ENCODE data around the gene PTTG1IP.
"Not testable (repeated sequence)": the region's sequence is repeated elsewhere in the genome, so short reads cannot be mapped to it uniquely, and the experiment has no call there.

Gene PTTG1IP

GRCh38 chr21:44873356-44874239, at the start of gene PTTG1IP:
Gene PTTG1IP (minus strand): TSS chr21:44873690. CDS start chr21:44873616, 74 bp downstream.
- DNase-seq: peak; percentile 99

DNA sequence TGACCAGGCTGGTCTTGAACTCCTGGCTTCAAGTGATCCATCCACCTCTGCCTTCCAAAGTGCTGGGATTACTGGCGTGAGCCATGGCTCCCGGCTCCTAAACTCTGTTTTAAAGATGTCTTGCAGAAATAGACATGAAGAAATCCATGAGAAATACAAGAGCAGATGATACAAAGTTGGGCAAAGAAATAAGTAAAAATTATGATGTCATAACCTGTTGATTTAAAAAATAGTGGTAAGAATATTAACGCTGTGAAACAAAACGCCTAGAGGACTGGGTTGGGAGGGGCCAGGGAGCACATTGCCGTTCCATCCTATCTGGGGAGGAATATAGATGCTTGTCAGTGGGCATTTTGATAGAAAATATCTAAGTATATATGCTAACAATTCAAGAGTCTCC, 48.4 kb upstream of the PTTG1IP start:
- DNase-seq: no peak

DNA sequence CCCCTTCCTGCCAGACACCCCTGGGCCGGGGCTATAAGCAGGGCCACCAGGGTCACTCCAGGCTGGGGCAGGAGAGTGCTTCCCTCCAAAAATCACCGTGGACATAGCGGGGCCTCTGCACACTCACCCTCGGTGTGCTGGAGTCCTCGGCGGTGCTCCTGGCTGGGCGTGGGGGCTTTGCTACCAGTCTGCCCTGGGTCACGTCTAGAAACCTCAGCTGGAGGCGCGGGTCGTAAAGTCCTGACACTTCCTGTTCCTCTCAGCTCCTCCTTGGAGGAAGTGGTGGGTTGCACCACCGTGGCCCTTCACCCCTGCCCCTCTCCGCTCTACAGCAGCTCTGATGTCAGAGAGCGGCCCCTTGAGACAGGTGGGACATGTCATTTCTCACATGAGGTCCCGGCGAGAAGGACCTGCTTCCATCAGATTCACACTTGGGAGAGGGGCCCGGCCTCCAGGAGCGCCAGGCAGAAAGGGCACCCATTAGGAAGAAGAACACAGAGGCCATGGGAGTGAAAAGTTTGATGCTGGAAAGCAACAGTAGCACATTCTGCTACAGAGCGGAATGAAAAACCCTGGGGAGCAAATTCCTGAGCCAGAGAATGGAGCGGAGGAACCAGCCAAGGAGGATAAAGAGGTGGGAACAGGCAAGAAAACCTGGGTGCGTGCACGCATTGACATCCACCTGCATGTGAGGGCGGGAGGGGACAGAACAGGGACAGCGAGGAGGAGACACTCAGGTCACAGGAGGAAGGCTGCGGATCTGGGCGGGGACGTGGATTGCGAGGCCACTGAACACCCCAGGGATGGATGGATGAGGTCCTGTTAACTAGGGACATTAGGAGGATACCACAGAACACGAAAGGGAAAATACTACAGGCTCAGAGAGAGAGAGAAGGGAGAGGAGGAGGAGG, 47.5 kb upstream of the PTTG1IP start, which contains the start of gene ITGB2:
Gene ITGB2 (minus strand): TSS at position 206 of the 911 bp plus-strand sequence. CDS start 10,117 bp downstream, outside the sequence.
- DNase-seq: peak; percentile 77

DNA sequence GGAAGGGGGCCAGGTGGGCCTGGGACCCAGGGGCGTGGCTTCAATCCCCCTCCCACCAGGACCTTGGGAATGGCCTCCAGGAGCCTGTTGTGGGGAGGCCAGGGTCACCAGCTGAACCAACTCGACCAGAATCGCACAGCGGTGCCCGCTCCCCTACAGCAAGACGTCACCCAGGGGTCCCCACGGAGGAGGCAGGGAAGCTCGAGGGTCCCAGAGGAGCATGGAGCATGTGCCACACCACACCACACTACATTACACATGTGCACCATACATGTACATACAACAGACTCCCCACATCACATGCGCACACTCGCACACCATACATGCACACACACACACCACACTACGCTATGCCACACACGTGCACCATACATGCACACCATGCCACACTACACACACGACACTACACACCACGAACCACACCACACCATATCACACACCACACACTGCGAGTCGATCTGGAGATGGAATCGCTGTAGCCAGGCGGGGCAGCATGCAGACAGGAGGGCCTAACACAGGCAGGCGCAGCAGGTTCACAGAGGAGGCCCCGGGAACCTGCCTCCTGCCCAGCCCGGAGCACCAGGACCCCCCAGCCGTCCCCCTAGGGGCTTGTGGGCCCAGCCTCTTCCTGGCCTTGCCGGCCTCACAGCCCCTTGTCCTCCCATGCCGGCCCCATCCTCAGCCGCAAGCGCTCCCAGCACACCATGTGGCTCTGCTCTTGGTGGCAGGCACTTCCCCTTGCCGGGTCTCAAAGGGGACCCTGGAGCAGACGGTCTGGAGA, 46.6 kb upstream of the PTTG1IP start:
- no peak for DNase-seq

GRCh38 chr21:44919111-44919912, 45.8 kb upstream of the PTTG1IP start:
- no peak for DNase-seq

DNA sequence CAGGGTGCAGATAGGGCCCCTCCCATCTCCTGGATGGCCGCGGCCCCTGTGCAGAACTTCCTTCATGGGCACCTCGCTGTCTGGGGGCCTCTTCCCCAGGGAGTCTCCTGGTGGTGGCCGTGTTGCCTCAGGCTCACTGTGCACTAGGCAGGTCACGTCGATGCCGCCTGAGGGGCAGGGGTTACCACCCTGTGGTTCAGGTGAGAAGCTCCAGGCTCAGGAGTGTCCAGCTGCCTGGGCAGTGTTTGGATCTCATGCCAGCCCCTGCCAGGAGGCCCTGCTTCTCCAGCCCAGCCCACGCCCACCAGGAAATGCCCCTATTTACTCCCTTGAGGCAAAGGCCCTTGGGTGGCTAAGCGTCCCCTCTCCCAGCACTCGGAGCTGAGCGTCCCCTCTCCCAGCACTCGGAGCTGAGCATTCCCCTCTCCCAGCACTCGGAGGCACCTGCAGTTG, 45.1 kb upstream of the PTTG1IP start:
- no peak for DNase-seq

DNA sequence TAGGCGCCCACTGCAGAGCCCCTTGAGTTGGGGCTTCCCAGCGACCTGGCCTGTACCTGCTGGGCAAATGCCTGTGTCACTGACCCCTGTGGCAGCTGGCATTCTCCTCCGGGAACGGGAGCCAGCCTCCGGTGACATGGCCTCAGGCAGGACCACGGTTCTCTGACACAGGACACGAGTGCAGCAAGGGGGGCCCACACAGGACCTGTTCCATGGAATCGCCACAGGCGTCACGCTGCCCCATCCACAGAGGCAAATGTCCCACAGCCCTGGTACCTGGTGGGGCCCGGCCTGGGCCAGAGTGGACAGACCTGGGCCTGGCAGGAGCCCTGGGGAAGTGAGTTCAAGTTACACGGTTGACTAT, 44.6 kb upstream of the PTTG1IP start:
- no peak for DNase-seq

- no peak for DNase-seq
Observed at GRCh38 chr21:44917446-44918106, 44.1 kb upstream of the PTTG1IP start.

DNA sequence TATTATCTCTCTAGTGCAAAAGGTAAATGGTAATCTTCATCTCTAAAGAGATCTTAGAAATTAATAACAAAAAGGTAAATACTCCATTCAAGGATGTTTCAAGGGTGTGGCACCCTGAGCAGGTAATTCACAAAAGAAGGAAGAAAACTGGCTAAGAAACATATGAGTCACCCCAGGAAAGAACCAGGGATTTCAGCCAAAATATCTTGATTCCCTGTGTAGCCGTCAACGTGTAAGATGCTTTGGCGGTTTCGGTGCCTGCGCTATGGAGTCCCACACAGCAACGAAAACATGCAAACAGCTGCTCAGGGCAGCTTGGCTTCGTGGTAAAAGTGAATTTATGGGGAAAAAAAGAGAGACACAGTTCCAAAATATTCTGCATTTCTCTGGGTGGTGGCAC, 43.5 kb upstream of the PTTG1IP start:
- no peak for DNase-seq

GRCh38 chr21:44914176-44914874, 40.8 kb upstream of the PTTG1IP start:
- peak; percentile 52 for DNase-seq

DNA sequence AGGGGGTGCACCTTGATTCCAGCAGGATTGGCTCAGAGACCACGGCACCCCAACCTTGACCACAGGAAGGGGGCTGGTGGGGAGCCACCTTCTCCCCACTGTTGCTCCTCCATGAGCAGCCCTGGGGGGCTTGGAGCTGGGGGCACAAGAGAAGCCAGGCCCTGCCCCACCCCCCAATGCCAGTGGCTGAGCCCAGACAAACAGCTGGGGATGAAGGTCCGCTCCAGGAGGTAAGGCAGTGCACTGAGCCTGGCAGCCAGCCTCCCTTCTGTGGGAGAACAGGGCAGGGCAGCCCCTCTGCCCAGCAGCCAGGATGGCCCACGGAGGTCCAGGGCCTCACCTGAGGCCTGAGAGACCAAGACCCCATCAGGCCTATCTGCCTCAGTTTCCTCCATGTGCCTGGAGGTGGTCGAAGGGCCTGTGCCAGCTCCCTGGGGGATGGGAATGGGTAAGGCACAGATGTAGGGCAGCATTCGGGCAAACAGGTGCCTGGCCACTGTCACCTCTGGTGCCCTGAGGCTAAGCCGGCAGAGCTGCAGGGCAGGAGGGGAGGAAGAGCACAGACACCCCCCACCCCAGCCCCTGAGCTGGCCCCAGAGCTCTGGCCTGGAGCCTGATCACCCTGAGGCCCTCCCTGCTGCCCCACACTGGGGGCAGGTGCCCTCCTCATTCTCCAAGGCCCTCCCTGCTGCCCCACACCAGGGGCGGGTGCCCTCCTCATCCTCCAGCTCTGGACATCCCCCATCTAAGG, 40.1 kb upstream of the PTTG1IP start:
- DNase-seq: no peak

DNA sequence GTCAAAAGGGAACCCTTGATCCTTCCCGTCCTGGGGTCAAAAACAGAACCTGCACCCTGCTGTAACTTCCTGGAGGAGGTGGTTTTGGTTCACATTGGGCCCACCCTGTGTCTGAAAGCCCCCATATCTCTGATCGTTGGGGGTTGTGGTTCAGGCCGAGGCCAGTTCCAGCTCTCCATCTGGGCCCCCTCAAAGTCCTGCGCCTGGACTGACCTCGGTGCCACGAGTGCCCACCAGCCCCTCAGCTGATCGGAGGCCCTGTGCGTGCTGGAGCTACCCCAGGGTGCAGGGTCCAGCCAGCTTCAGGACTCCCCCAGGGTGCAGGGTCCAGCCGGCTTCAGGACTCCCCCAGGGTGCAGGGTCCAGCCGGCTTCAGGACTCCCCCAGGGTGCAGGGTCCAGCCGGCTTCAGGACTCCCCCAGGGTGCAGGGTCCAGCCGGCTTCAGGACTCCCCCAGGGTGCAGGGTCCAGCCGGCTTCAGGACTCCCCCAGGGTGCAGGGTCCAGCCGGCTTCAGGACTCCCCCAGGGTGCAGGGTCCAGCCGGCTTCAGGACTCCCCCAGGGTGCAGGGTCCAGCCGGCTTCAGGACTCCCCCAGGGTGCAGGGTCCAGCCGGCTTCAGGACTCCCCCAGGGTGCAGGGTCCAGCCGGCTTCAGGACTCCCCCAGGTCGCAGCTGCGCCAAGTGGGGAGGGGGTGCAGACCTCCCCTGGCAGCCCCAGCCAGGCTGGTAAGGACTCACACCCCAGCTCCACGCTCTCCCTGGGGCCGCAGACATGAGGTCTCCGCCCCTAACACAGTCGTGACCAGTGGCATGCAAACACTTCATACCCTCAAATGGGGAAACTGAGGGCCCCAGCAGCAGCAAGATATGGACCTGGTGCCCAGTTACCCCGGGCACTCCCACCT, 39.3 kb upstream of the PTTG1IP start:
- not testable (repeated sequence) for DNase-seq

DNA sequence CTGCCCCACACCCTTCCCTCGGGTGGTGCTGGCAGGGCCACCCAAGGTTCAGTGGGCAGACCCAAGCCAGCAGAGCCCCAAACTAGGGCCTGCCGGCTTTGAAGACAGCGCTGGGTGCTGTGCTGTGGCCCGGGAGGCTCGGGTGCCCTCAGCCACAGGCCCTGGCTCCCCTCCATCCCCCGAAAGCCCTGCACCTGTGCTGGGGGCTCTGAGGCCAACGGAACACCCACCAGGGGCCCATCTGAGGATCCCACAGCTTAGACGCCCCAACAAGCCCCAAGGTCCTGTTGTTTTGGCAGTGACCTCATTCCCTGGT, 38.6 kb upstream of the PTTG1IP start:
- DNase-seq: no peak

DNA sequence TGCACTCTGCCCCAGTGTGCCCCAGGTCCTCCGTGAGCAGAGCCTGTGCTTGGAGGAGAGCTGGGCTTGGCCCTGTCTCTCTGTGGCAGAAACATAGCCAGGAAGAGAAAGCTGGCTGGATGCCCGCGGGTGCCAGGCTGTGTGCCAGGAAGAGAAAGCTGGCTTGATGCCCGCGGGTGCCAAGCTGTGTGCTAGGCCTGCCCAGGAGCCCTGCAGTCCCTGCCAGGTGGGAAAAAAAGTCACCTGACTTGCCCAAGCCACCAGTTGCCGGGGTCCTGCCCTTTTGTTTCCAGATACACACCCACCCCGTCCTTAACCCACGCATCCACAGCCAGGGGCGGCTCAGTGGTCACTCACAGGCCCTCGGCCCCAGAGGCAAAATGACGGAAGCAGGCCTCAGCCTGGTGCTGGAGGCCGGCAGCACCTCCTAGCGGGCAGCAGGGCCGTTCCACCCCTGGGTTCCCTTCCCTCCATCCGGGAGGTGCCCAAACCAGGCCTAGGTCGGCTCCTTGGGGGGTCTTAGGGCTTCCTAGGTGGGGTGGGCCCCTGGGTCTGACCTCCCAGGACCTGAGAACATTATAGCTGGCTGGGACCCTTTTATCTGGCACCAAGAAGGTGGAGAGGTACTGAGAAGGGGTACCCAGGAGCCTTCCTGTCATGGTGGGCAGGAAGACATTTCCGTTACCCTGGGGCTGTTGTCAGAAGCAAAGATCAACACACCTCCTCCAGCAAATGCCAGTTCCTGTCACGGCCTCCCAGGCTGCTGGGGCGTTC, 38.1 kb upstream of the PTTG1IP start:
- DNase-seq: peak; percentile 56

DNA sequence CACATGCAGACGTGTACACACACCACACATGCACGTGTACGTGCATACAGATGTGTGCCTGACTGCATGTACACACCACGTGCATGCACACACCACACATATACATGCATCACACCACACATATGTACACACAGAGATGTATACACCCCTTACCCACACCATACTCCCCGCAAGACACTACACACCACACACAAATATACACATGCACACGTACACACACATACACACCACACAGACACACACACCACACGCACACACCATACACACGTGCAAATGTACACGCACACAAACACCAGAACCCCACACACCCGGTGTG, 37.5 kb upstream of the PTTG1IP start:
- no peak for DNase-seq

DNA sequence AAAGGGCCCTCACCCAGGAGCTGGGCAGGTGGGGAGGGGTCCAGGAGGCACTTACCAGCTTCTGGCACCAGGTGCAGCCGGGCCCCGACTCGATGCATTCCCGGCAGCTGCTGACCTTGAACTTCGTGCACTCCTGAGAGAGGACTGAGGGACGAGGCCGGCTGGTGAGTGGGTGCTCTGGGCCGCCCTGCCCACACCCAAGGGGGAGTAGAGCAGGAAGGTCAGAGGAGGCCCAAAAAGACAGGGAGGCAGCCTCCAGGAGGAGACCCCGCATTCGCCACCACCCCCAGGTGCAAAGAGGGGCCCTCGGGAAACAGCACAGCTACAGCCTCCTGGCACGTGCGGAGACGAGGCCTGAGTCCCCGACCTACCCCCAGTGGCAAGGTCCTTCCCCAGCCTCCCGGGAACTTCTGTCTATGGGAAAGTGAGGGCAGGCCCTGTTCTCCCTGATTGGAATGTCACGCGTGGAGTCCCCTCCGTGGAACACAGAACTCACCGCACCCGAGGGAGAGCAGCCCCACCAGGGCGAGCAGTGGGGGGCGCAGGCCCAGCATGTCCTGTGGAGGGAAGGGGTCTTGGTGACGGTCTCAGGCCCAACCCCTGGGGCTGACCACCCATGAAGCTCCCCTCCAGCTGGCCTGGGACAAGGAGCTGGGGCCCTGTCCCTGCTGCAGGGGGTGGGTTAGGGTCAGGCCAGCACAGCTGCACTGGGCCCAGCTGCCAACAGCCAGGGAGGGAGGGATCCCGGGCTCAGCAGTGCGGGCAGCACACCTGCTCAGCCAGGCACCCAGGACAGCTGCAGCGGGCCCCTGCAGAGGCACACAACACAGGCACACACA, 37.0 kb upstream of the PTTG1IP start:
- no peak for DNase-seq

DNA sequence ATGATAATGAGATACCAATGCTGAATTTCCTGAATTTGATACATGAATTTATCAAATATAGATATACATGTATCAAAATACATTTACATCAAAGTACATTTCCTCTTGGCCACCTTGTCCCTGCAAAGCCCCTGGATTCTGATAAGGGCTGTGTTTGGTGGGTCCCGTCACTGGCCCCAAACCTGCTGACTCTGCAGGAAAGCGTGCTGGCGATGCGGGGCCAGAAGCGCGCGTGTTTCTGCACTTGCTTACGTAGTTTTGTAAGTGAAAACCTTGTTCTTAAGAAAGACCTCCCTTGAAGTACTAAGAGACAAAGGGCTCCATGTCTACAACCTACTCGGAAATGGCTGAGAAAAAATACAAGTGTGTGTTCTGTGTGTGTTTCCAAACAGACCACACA, 36.2 kb upstream of the PTTG1IP start:
- no peak for DNase-seq

Data from stimulated activated CD4-positive, alpha-beta T cell treated with anti-CD3 and anti-CD28 coated beads, Interleukin-1b, Interleukin-23, amount 100 ng/mL, for 48 hours (primary cell).